Measurements from ENCODE around the gene OCIAD2. TPM values are rescaled to one million over a fixed set of nuclear protein-coding genes. Genes with fewer than 3 reads are reported as not detected.
A peak's percentile ranks its signal among the peaks of the same experiment; 100 is the strongest.
"Not testable (repeated sequence)": the region's sequence is repeated elsewhere in the genome, so short reads cannot be mapped to it uniquely, and the experiment has no call there.

Gene OCIAD2
- 48.6 TPM for total RNA-seq

GRCh38 chr4:48906206-48907173 lies at the start of gene OCIAD2:
TSS of gene OCIAD2 (minus strand) at chr4:48906774. CDS start at chr4:48904549, 2,225 bp downstream.
- DNase-seq (ENCODE audit: low spot score): peak; percentile 80

- DNase-seq (ENCODE audit: low spot score): no peak
These were observed 47.7 kb upstream of the OCIAD2 start for GRCh38 chr4:48954314-48954713.

GRCh38 chr4:48949518-48950219 lies 43.1 kb upstream of the OCIAD2 start:
- DNase-seq (ENCODE audit: low spot score): no peak

GRCh38 chr4:48949086-48949485 lies 42.5 kb upstream of the OCIAD2 start:
- no peak for DNase-seq (ENCODE audit: low spot score)

GRCh38 chr4:48947731-48948130 lies 41.2 kb upstream of the OCIAD2 start:
- DNase-seq (ENCODE audit: low spot score): no peak

- no peak for DNase-seq (ENCODE audit: low spot score)
These were observed 39.4 kb upstream of the OCIAD2 start for GRCh38 chr4:48945981-48946380.

- DNase-seq (ENCODE audit: low spot score): no peak
These were observed 38.2 kb upstream of the OCIAD2 start for GRCh38 chr4:48944756-48945241.

GRCh38 chr4:48944252-48944651 lies 37.7 kb upstream of the OCIAD2 start:
- DNase-seq (ENCODE audit: low spot score): no peak

GRCh38 chr4:48943387-48943786 lies 36.8 kb upstream of the OCIAD2 start:
- no peak for DNase-seq (ENCODE audit: low spot score)

- DNase-seq (ENCODE audit: low spot score): no peak
These were observed 33.2 kb upstream of the OCIAD2 start for GRCh38 chr4:48939785-48940184.

GRCh38 chr4:48938831-48939230 lies 32.3 kb upstream of the OCIAD2 start:
- no peak for DNase-seq (ENCODE audit: low spot score)

- no peak for DNase-seq (ENCODE audit: low spot score)
These were observed 30.5 kb upstream of the OCIAD2 start for GRCh38 chr4:48937033-48937432.

- DNase-seq (ENCODE audit: low spot score): no peak
These were observed 24.9 kb upstream of the OCIAD2 start for GRCh38 chr4:48931459-48931858.

GRCh38 chr4:48930654-48931053 lies 24.1 kb upstream of the OCIAD2 start:
- no peak for DNase-seq (ENCODE audit: low spot score)

- DNase-seq (ENCODE audit: low spot score): no peak
These were observed 17.8 kb upstream of the OCIAD2 start for GRCh38 chr4:48924416-48924815.

GRCh38 chr4:48923065-48923464 lies 16.5 kb upstream of the OCIAD2 start:
- DNase-seq (ENCODE audit: low spot score): not testable (repeated sequence)

- DNase-seq (ENCODE audit: low spot score): no peak
These were observed 7.7 kb upstream of the OCIAD2 start for GRCh38 chr4:48914311-48914710.

- no peak for DNase-seq (ENCODE audit: low spot score)
These were observed 6.8 kb upstream of the OCIAD2 start for GRCh38 chr4:48913346-48913745.

- DNase-seq (ENCODE audit: low spot score): no peak
These were observed 5.8 kb upstream of the OCIAD2 start for GRCh38 chr4:48912349-48912748.

GRCh38 chr4:48910511-48910910 lies 3.9 kb upstream of the OCIAD2 start:
- DNase-seq (ENCODE audit: low spot score): no peak

- no peak for DNase-seq (ENCODE audit: low spot score)
These were observed 3.1 kb upstream of the OCIAD2 start for GRCh38 chr4:48909697-48910096.

- no peak for DNase-seq (ENCODE audit: low spot score)
These were observed 2.1 kb upstream of the OCIAD2 start for GRCh38 chr4:48908687-48909086.

Data from ureter (tissue), 1 donor.